ENCODE results near the gene RAP2A. TPM values are rescaled to one million over a fixed set of nuclear protein-coding genes. Genes with fewer than 3 reads are reported as not detected.

RAP2A gene
- total and polyA plus RNA-seq, 9 of the 15 experiments (the other 6 are each of a cell fraction or from before 2014, with no cell fraction given), result 1.8 to 11.7 (median 5.6) TPM

DNA sequence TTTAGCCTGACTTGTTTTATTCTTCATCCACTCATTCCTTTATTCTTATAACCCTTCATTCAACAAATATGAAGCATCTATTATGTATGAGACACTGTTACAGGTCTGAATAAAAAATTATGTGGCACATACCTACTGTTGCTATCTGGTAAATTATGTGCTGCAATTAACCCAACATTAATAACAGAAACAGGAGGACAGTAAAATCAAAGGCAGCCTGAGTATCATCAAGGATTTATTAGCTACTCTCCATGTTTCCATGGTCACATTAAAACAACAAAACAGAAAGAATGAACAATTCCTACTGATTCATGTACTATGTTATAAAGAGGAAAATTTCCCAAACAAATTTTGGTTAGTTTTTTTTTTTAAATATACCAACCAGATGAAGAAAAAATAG lies 43.9 kb downstream of the RAP2A start (continued):
- TF ChIP-seq CBX8 (IDR thresholded peaks at IDR 0.05; ENCODE audit: borderline replicate concordance, extremely low read depth, low read depth, low read length, poor library complexity, severe bottlenecking), result no peak
- TF ChIP-seq STAT5A (IDR thresholded peaks at IDR 0.05; ENCODE audit: borderline replicate concordance, low read length), result no peak
- TF ChIP-seq MAFK (IDR thresholded peaks at IDR 0.05; ENCODE audit: low read length), result no peak
- no peak for TF ChIP-seq CC2D1A (IDR thresholded peaks at IDR 0.05)

DNA sequence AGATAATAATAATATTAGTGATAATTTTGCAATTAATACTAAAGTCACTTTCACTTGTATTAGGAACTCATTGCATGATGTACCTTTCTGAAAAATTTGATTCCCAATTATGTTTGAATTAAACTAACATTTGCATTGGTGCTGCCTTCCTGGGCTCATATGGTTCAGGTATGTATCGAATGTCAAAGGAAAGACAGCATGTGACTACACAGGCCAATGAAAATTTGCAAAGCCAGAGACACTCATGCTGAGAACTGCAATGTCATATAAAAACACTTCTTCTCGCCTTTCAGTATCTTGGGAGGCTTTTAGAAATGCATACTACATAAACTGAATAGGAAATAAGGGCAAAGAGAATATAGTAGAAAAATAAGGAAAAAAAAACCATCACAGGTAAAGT lies 44.3 kb downstream of the RAP2A start:
- FAIRE-seq, result no peak
- no peaks in the 10 kb centered on the region for H3K9me1 ChIP-seq (ENCODE audit: control insufficient read depth, insufficient read depth, low read length)
- intact Hi-C loops (cut with micrococcal nuclease) (no loop called here), in situ Hi-C loops (cut with MboI) (no loop called here)
- no peak overlapping the region for H2AFZ ChIP-seq (ENCODE audit: low read depth, low read length)
- TF ChIP-seq CBX5 (IDR thresholded peaks at IDR 0.05; ENCODE audit: borderline replicate concordance, low read depth), result no peak
- no peaks in the 10 kb centered on the region for H3K79me2 ChIP-seq (ENCODE audit: control insufficient read depth, insufficient read depth, low read length)
- no peaks in the 10 kb centered on the region for H3K36me3 ChIP-seq (ENCODE audit: control insufficient read depth, insufficient read depth, low read length)
- CTCF ChIA-PET (ENCODE audit: low intra/inter-chr PET ratio), result no interaction called here
- BruUV-seq (replicated peaks), result no TSS peak
- no peaks in the 10 kb centered on the region for H3K9me3 ChIP-seq (replicated peaks; ENCODE audit: control insufficient read depth, insufficient read depth, low read depth, low read length)
- DNase-seq (ENCODE audit: extremely low read depth in 1 of 4, low spot score in 3 of 4), result no peak
- no peak overlapping the region for H3K4me2 ChIP-seq (ENCODE audit: insufficient read depth, low read length)
- H3K27me3 ChIP-seq (ENCODE audit: control insufficient read depth in 2 of 2, insufficient read depth in 2 of 2, low read length in 2 of 2), result no peaks in the 10 kb centered on the region
- H4K20me1 ChIP-seq (replicated peaks; ENCODE audit: control insufficient read depth, insufficient read depth, low read length), result no peaks in the 10 kb centered on the region
- ATAC-seq, result no peak
- POLR2A ChIA-PET, result no interaction called here
- H3K27ac ChIP-seq (ENCODE audit: extremely low read depth, low read depth, low read length), result no peak overlapping the region
- no peak overlapping the region for H3K9ac ChIP-seq (ENCODE audit: insufficient read depth in 1 of 2, low read depth in 2 of 2, low read length in 2 of 2)
- H3K4me1 ChIP-seq (replicated peaks in 1 of 2; ENCODE audit: control insufficient read depth in 2 of 2, insufficient read depth in 2 of 2, low read length in 2 of 2), result no peaks in the 10 kb centered on the region
- 3% methylated on average over 2 of the region's 2 CpGs for WGBS (ENCODE audit: insufficient coverage, low coverage, missing lambda C conversion rate)
- H3K4me3 ChIP-seq, result no peak overlapping the region

DNA sequence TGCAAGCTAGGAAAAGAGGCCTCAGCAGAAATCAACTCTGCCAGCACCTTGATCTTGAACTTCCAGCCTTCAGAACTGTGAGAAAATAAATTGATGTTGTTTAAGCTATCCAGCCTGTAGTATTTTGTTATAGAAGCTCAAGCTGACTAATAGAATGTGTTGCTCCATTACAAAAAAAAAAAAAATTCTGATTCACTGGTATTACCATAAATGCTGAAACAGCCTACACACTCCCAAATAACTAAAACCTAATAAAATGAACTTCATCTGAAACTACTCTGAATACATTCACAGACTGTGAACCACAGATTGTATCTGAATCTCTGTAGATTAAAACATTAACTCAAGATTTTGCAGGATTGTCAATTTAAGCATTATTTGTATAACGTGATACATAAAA lies 49.5 kb downstream of the RAP2A start:
- Histone ChIP-seq H3K36me3 (ENCODE audit: control insufficient read depth, insufficient read depth, low read length) (no peaks in the 10 kb centered on the region), H3K4me2 (ENCODE audit: insufficient read depth, low read length) (no peak overlapping the region), H3K9me3 (replicated peaks; ENCODE audit: control insufficient read depth, insufficient read depth, low read depth, low read length) (no peaks in the 10 kb centered on the region), H3K79me2 (ENCODE audit: control insufficient read depth, insufficient read depth, low read length) (no peaks in the 10 kb centered on the region), H3K4me1 (replicated peaks in 1 of 2; ENCODE audit: control insufficient read depth in 2 of 2, insufficient read depth in 2 of 2, low read length in 2 of 2) (no peaks in the 10 kb centered on the region), H2AFZ (ENCODE audit: low read depth, low read length) (no peak overlapping the region), H4K20me1 (replicated peaks; ENCODE audit: control insufficient read depth, insufficient read depth, low read length) (no peaks in the 10 kb centered on the region), H3K9ac (ENCODE audit: insufficient read depth in 1 of 2, low read depth in 2 of 2, low read length in 2 of 2) (no peak overlapping the region), H3K27ac (ENCODE audit: extremely low read depth, low read depth, low read length) (no peak overlapping the region), H3K27me3 (ENCODE audit: control insufficient read depth in 2 of 2, insufficient read depth in 2 of 2, low read length in 2 of 2) (no peaks in the 10 kb centered on the region), H3K9me1 (ENCODE audit: control insufficient read depth, insufficient read depth, low read length) (no peaks in the 10 kb centered on the region), H3K4me3 (no peak overlapping the region)
- in situ Hi-C loops (cut with MboI) (no loop called here), intact Hi-C loops (cut with micrococcal nuclease) (no loop called here)
- ATAC-seq (no peak), FAIRE-seq (no peak), DNase-seq (ENCODE audit: extremely low read depth in 1 of 4, low spot score in 3 of 4) (no peak)
- BruUV-seq (replicated peaks), result no TSS peak
- ChIA-PET CTCF (ENCODE audit: low intra/inter-chr PET ratio) (no interaction called here), POLR2A (interaction anchor here (1.2 kb wide), 1 partner anchor 9 kb away, joined by 3 read pairs; no protein-coding TSS in a partner anchor)
- WGBS (ENCODE audit: insufficient coverage, low coverage, missing lambda C conversion rate), result 0% methylated on average over 1 of the region's 1 CpG
- TF ChIP-seq NFIX (CRISPR knock-in tag; IDR thresholded peaks at IDR 0.05; ENCODE audit: low read depth) (no peak), CHD4 (IDR thresholded peaks at IDR 0.05; ENCODE audit: insufficient read depth, insufficient replicate concordance, low read depth, low read length, poor library complexity, severe bottlenecking) (no peak), ZNF79 (CRISPR knock-in tag; IDR thresholded peaks at IDR 0.05; ENCODE audit: low read depth) (no peak), ZNF76 (CRISPR knock-in tag; IDR thresholded peaks at IDR 0.05; ENCODE audit: borderline replicate concordance) (no peak), NUFIP1 (IDR thresholded peaks at IDR 0.05; ENCODE audit: partially characterized antibody) (no peak), NCOA6 (IDR thresholded peaks at IDR 0.05) (no peak), NFIC (IDR thresholded peaks at IDR 0.05) (no peak), ZNF282 (CRISPR knock-in tag; IDR thresholded peaks at IDR 0.05) (no peak), ZBTB7A (IDR thresholded peaks at IDR 0.05; ENCODE audit: borderline replicate concordance, control insufficient read depth, low read depth, low read length) (no peak), JUN (IDR thresholded peaks at IDR 0.05; ENCODE audit: borderline replicate concordance, low read depth, low read length) (no peak), JUN (CRISPR knock-in tag; IDR thresholded peaks at IDR 0.05; ENCODE audit: borderline replicate concordance) (no peak)
